GM20000 (cell line): ENCODE results near the gene ERG.

Experiments
- DNase-seq: peaks from one replicate; pipeline ENCODE4 v3.0.0; 2012; ENCODE audit warnings: low spot score
- TF ChIP-seq, protein P1 (sequence below): IDR thresholded peaks from 2 replicates; pipeline ENCODE4 v1.5.1; 2012; ENCODE audit warnings: mild to moderate bottlenecking, control low read depth; ENCODE audit errors: extremely low read depth, missing control alignments

The ERG gene

DNA sequence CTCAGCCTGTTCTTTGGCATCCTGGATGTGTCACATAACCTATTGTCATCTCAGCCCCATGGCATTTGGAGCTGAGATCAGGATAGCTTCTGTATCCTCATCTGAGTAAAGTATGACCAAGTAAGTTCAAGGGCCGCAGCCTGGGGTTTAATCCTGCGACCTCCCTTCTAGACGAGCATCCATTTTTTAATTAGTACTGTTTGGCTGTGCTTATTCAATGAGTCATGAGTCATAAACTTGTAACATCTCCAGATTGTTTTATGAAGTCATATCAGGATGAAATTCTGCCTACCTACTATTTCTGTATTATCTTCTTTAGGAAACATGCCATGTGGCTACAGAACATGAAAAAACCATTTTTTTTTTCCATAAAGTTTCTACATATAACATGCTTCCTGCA is 119.1 kb downstream of the ERG start:
- TF ChIP-seq, protein P1, sequence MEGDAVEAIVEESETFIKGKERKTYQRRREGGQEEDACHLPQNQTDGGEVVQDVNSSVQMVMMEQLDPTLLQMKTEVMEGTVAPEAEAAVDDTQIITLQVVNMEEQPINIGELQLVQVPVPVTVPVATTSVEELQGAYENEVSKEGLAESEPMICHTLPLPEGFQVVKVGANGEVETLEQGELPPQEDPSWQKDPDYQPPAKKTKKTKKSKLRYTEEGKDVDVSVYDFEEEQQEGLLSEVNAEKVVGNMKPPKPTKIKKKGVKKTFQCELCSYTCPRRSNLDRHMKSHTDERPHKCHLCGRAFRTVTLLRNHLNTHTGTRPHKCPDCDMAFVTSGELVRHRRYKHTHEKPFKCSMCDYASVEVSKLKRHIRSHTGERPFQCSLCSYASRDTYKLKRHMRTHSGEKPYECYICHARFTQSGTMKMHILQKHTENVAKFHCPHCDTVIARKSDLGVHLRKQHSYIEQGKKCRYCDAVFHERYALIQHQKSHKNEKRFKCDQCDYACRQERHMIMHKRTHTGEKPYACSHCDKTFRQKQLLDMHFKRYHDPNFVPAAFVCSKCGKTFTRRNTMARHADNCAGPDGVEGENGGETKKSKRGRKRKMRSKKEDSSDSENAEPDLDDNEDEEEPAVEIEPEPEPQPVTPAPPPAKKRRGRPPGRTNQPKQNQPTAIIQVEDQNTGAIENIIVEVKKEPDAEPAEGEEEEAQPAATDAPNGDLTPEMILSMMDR = no peak
- DNase-seq = no peak

DNA sequence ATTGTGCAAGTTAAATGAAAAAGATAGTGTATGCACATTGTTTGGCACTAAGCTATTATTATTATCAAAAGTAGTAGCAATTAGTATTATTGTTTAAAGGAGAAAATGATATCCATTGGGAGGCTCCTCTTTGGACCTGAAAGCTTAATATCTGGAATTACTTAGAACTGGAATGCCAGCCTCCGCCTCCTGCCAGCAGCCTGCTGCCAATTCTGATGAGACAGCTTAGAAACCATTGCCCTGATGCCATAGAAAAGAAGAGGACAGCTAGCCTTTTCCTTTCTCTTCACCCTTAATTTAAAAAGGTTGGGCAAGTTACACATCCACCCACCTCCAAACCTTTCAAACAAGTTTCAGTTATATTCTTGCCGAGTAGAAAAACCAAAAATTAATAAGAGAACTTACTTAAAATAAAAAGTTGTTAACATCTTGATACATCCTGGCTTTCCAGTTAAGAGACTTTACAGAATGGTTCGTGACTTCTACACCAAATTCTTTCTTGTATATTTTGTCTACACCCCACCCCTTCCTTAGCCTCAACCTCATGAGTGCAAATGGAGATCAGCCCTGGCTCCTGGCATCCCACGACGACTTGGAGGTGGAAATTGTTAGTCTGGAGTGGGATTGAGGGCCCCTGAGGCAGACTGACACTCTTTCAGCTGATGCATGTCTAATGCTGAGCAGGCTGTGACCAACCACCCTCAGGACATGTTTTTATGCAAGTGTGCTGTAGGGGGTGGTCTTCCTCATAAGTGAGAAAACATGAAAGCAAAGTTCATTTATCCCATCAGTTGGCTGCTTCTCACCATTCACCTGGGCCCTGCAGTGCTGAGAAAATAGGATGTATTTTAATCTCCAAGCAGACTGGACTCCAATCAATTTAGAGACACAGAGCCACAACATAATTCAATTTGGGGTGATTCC is 120.8 kb downstream of the ERG start:
- TF ChIP-seq, protein P1 = no peak
- no peak for DNase-seq

DNA sequence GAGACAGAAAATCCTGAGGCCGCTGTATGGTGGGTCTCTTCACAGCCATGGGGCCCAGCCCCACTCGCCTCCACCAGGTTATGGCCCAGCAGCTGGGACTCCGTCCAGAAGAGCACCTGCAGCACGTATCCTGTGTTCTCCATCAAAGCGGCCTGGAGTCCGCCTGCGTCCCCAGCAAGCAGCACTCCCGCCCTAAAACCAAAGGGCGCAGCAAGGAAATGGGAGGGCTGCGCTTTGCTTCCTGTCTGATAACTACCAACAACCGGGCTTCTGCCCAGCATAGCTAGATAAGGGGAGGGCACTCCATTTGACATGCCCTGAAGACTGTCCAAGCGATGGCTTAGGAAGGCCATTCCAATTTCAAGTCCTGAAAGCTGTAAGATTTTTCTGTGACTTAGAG is 121.6 kb downstream of the ERG start:
- TF ChIP-seq, protein P1 = no peak
- DNase-seq = no peak

DNA sequence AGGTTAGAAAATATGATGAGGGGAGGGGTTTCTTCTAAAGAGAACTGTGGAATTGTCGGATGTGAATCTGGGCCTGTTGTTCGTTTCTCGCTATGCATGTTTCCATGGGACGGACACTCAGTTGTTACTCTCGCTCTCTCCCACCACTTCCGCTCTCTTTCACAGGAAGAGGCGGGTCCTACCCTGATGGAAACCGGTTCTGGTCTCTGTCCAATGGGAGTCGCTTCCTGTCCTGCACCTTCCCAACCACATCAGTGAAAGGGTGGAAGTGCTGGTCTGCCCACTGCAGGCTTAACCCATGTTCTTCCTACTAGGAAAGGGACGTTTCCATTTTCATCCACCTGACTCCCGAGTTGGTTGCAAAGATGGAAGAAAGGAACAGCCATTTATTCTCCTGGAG is 122.0 kb downstream of the ERG start:
- TF ChIP-seq, protein P1 = no peak
- no peak for DNase-seq

DNA sequence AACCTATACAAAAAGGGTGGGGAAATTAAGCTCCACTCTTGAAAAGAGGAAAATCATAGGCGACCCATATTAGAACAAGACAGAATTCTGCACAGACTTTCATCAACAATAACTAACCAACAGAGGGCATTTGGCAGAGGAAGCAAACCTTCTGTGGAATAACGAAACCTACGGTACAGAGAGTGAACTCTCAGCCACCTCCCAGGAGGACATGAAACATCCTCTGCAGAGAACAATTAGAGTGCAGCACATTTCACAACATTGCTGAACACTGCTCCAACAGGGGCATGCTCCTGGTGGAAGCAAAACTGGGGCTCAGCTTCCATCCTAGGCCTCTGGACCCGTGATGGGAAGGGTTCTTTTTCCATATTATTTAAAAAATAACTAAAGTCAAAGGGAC is 130.6 kb downstream of the ERG start:
- TF ChIP-seq, protein P1 = no peak
- DNase-seq = no peak

DNA sequence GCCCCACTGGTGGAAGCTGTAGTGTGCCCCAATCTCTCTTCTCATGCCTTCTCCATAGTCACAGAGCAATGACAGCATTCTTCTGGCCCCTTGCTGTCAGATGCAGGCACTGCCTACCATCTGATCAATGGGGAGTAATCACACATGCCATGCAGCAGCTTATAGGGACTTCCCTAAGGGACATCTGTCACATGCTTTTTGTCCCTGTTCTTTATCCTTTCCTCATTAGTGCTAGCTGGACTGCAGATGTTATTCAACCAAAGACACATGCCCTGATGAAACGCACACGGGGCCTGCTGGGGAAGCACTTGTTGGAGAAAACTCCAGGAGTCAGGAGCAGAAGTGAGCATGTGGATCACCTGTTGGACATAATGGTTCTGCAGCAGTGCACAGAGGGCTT is 132.8 kb downstream of the ERG start:
- no peak for DNase-seq
- TF ChIP-seq, protein P1 = no peak

DNA sequence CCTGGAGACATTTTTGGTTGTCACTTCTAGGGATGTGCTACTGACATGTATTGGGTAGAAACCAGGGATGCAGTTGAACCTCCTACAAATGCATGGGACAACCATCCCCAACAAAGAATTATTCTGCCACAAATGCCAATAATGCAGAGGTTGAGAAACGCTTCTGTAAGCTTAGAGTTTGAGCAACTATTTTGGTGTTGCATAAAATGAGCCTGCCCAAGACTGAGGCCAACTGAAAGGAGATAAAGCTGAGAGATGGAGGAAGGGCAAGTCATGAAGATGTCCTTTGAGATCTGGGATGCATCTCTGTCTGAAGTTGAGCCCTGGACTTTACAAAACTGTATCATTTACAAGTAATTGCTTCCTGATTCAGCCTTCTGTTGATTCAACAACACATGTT is 134.6 kb downstream of the ERG start:
- no peak for DNase-seq
- TF ChIP-seq, protein P1 = no peak
